Sigmoid colon (tissue), 7 donors: ENCODE data around the gene OVAAL. TPM values are rescaled to one million over a fixed set of nuclear protein-coding genes. Genes with fewer than 3 reads are reported as not detected.
A peak's percentile ranks its signal among the peaks of the same experiment; 100 is the strongest.

Source experiments
- DNase-seq: peaks from one replicate; pipeline ENCODE4 v3.0.0-alpha.2; 2019
- H3K27ac ChIP-seq, 4 donors: fragments of 200-600 bp; sonication (generic); one replicate each; pipeline ENCODE4 v1.5.1; 2016 to 2019; ENCODE audit warnings: mild to moderate bottlenecking in 1 of 4
- H3K27me3 ChIP-seq, 3 donors: fragments of 200-600 bp; sonication (generic); one replicate each; pipeline ENCODE4 v1.5.1; 2019; ENCODE audit warnings: mild to moderate bottlenecking in 1 of 3
- H3K36me3 ChIP-seq, 4 donors: fragments of 200-600 bp; sonication (generic); one replicate each; pipeline ENCODE4 v1.5.1; 2016 to 2019
- H3K4me1 ChIP-seq, 4 donors: fragments of 200-600 bp; sonication (generic); one replicate each; pipeline ENCODE4 v1.5.1; 2017 to 2019
- H3K4me3 ChIP-seq, 4 donors: fragments of 200-600 bp; sonication (generic); one replicate each; pipeline ENCODE4 v1.5.1; 2017 to 2019; ENCODE audit warnings: mild to moderate bottlenecking in 2 of 4, moderate library complexity in 1 of 4
- H3K9me3 ChIP-seq, 4 donors: fragments of 200-600 bp in 3 of 4; sonication (generic) in 3 of 4; one replicate each; pipeline versions ENCODE4 v1.5.1 to v1.6.1; 2013 to 2019
- EP300 ChIP-seq, 4 donors: sonication (generic); formaldehyde crosslinking; IDR thresholded peaks; one replicate each; pipeline ENCODE4 v1.6.1; 2017; ENCODE audit warnings: antibody characterized with exemption in 4 of 4
- POLR2A ChIP-seq, 2 donors: fragments of 450-650 bp; IDR thresholded peaks; one replicate each; pipeline ENCODE4 v1.6.1; 2016; ENCODE audit warnings: antibody characterized with exemption in 2 of 2, mild to moderate bottlenecking in 2 of 2, moderate library complexity in 2 of 2
- POLR2AphosphoS5 ChIP-seq, 4 donors: sonication (generic); formaldehyde crosslinking; IDR thresholded peaks; one replicate each; pipeline ENCODE4 v1.6.1; 2017; ENCODE audit warnings: antibody characterized with exemption in 4 of 4
- WGBS, 2 donors: extraction: QIAGEN DNeasy Blood & Tissue Kit; methylation state at CpG; one replicate each; pipeline ENCODE4 v1.1.7; 2013; 5-methylcytosine and 5-hydroxymethylcytosine counted together
- intact Hi-C: fragments of 100-400 bp; cut with DNase I; formaldehyde crosslinking; loops from one replicate; pipeline ENCODE4 v1.15.1; 2023
- polyA plus RNA-seq, 3 donors: library from polyadenylated mRNA; stranded (reverse); fragments of 200-250 nt; gene quantifications; one replicate each; pipeline ENCODE4 v1.2.3, GENCODE V29; 2013
- total RNA-seq, 4 donors: library from RNA; depleted of rRNA; stranded (reverse); fragments of >200 nt; gene quantifications; one replicate each; pipeline ENCODE4 v1.1.0, GENCODE V29; 2016
- TF ChIP-seq, protein P1 (sequence below), 4 experiments: fragments of 450-650 bp in 3 of 4; fragments of 200-600 bp in 1 of 4; IDR thresholded peaks; one replicate each; pipeline ENCODE4 v1.5.1; 2016 to 2019; ENCODE audit warnings: antibody characterized with exemption in 4 of 4, mild to moderate bottlenecking in 3 of 4, moderate library complexity in 2 of 4
- donor health status: healthy with polysubstance abuse.
- donor health status: Bipolar disorder and iron deficiency.
- donor health status: healthy.

Gene OVAAL
- total and polyA plus RNA-seq, 7 donors: not detected

DNA sequence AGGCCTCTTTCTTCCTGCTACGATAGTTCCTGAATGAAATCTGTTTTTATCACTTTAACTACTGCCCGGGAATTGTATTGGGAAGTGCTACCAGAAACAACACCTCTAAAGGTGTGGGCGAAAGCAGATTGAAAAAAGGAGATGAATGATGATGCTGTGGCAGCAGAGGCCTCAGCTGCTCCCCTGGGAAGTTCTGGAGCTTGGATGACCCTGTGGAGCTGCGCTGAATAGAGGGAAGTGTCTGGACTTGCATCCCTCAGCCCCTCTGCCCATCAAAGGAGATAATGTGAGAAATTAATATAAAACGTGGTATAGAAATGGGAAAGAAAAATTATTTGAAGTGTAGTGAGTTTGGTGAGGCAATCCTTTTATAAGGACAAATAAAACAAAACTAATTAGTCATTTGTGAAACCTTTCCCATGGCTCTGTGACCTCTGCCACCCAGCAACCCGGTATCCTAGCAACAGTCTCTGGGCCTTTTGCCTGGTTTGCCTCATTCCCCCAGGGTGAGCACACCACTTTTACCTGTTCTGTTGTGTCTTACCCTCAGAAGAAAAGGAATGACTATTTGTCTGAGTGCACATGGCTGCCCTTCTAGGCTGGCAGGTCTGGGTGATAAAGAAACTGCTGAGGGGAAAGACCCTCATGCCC is 21.3 kb downstream of the OVAAL start:
- intact Hi-C loops: no loop called here
- Histone ChIP-seq H3K4me1 (no peaks in the 10 kb centered on the region), H3K36me3 (no peaks in the 10 kb centered on the region), H3K4me3 (no peak overlapping the region), H3K27me3 (no peaks in the 10 kb centered on the region), H3K27ac (no peak overlapping the region), H3K9me3 (no peaks in the 10 kb centered on the region)
- no peak for DNase-seq
- TF ChIP-seq POLR2A (IDR thresholded peaks at IDR 0.05): no peak
- TF ChIP-seq, protein P1, sequence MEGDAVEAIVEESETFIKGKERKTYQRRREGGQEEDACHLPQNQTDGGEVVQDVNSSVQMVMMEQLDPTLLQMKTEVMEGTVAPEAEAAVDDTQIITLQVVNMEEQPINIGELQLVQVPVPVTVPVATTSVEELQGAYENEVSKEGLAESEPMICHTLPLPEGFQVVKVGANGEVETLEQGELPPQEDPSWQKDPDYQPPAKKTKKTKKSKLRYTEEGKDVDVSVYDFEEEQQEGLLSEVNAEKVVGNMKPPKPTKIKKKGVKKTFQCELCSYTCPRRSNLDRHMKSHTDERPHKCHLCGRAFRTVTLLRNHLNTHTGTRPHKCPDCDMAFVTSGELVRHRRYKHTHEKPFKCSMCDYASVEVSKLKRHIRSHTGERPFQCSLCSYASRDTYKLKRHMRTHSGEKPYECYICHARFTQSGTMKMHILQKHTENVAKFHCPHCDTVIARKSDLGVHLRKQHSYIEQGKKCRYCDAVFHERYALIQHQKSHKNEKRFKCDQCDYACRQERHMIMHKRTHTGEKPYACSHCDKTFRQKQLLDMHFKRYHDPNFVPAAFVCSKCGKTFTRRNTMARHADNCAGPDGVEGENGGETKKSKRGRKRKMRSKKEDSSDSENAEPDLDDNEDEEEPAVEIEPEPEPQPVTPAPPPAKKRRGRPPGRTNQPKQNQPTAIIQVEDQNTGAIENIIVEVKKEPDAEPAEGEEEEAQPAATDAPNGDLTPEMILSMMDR (IDR thresholded peaks at IDR 0.05): no peak
- TF ChIP-seq POLR2AphosphoS5 (IDR thresholded peaks at IDR 0.05): no peak
- TF ChIP-seq EP300 (IDR thresholded peaks at IDR 0.05): no peak
- 64 to 79% methylated on average over 6 of the region's 6 CpGs for WGBS, 2 donors

DNA sequence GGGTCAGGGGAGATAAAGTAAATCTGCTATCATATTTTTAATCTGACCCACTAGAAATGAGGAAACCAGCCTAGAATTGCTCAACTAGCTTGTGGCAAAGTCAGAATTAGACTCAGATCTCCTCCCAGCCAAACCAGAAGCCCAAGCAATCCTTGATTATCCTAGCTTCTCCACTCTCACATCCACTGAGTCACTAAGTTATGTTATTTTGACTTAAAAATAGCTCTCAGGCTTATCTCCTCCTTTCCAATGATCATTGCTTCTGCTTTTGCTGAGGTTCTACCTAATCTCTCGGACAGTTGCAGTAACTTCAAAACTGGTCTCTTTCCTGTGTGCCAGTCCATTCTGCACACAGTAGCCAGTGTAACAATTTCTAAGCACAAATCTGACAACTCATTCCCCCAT is 22.9 kb downstream of the OVAAL start:
- Histone ChIP-seq H3K4me1 (no peaks in the 10 kb centered on the region), H3K36me3 (no peaks in the 10 kb centered on the region), H3K27me3 (no peaks in the 10 kb centered on the region), H3K4me3 (no peak overlapping the region), H3K27ac (no peak overlapping the region), H3K9me3 (no peaks in the 10 kb centered on the region)
- intact Hi-C loops: no loop called here
- WGBS, 2 donors: 91 to 95% methylated on average over 1 of the region's 1 CpG
- TF ChIP-seq, protein P1 (IDR thresholded peaks at IDR 0.05): no peak
- TF ChIP-seq POLR2AphosphoS5 (IDR thresholded peaks at IDR 0.05) (no peak), EP300 (IDR thresholded peaks at IDR 0.05) (no peak), POLR2A (IDR thresholded peaks at IDR 0.05) (no peak)
- DNase-seq: no peak

DNA sequence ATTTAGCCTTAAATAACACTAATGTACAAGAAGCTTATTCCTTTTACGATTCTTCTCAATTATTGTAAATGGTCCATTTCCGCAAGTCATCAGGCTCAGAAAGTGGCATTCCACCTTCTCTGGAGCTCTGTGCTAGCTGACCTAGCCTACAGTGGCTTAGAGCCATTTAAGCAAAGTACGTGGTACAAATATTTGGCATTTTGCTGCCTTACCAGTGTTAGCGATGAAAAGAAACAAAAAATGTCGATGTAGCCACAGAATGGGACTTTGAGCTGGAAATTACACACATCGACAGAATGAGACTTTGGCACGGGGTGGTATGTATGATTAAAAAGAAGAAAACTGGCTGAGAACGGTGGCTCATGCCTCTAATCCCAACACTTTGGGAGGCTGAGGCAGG is 26.1 kb downstream of the OVAAL start:
- intact Hi-C loops: no loop called here
- 94% methylated on average over 8 of the region's 8 CpGs for WGBS, 2 donors
- Histone ChIP-seq H3K36me3 (no peaks in the 10 kb centered on the region), H3K27ac (no peak overlapping the region), H3K27me3 (no peaks in the 10 kb centered on the region), H3K9me3 (no peaks in the 10 kb centered on the region), H3K4me3 (no peak overlapping the region), H3K4me1 (no peaks in the 10 kb centered on the region)
- DNase-seq: no peak
- TF ChIP-seq EP300 (IDR thresholded peaks at IDR 0.05) (no peak), POLR2A (IDR thresholded peaks at IDR 0.05) (no peak), POLR2AphosphoS5 (IDR thresholded peaks at IDR 0.05) (no peak)
- TF ChIP-seq, protein P1 (IDR thresholded peaks at IDR 0.05): no peak

DNA sequence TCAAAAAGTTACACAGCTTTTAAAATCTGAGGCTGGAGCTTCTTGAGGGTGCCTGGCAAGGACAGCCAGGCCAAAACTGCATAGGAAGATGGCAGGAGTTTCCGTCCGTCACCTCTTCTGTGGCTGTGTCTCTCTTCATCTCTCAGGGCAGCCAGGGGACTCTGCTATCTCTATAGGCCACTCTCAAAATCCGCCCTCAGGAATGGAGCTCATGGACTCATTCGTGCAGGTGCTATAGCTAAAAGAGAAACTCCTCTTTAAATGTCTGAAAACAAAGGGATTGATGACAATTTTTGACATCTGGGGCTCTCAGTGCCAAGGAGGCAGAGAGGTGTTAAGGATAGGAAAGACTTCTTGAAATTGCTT is 27.2 kb downstream of the OVAAL start:
- Histone ChIP-seq H3K27me3 (no peaks in the 10 kb centered on the region), H3K9me3 (no peaks in the 10 kb centered on the region), H3K36me3 (no peaks in the 10 kb centered on the region), H3K4me3 (no peak overlapping the region), H3K27ac (peak overlapping the region in 1 of 4 donors; percentile 39), H3K4me1 (no peaks in the 10 kb centered on the region)
- intact Hi-C loops: no loop called here
- WGBS, 2 donors: 88 to 91% methylated on average over 4 of the region's 4 CpGs
- TF ChIP-seq EP300 (IDR thresholded peaks at IDR 0.05) (no peak), POLR2A (IDR thresholded peaks at IDR 0.05) (no peak), POLR2AphosphoS5 (IDR thresholded peaks at IDR 0.05) (no peak)
- TF ChIP-seq, protein P1 (IDR thresholded peaks at IDR 0.05): no peak
- DNase-seq: no peak

DNA sequence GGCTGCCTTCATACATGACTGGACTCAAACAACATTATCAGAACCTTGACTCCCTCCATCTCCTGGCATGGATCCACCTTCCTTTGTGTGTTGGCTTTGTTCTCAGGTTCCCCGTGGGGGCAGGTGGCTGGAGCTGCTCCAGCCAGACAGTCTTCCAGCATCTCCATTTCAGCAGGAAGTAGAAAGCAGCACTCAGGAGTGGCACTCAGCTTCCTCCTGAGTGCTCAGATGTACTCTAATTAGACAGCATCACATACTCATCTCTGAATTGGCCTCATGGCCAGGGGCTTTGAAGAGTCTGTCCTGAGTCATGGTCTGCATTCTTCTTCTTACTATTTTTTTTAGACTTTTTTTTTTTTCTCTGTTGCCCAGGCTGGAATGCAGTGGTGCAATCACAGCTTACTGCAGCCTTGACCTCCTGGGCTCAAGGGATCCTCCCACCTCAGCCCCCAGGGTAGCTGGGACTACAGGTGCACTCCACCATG is 27.9 kb downstream of the OVAAL start:
- no peaks in the 10 kb centered on the region for H3K9me3 ChIP-seq
- no peak for TF ChIP-seq POLR2AphosphoS5 (IDR thresholded peaks at IDR 0.05)
- TF ChIP-seq POLR2A (IDR thresholded peaks at IDR 0.05): no peak
- no peak for TF ChIP-seq EP300 (IDR thresholded peaks at IDR 0.05)
- TF ChIP-seq, protein P1 (IDR thresholded peaks at IDR 0.05): no peak
- intact Hi-C loops: no loop called here
- H3K27me3 ChIP-seq: no peaks in the 10 kb centered on the region
- no peak overlapping the region for H3K4me3 ChIP-seq
- WGBS, 2 donors: 12 to 40% methylated on average over 1 of the region's 1 CpG
- H3K4me1 ChIP-seq: no peaks in the 10 kb centered on the region
- H3K27ac ChIP-seq: no peak overlapping the region
- no peaks in the 10 kb centered on the region for H3K36me3 ChIP-seq
- DNase-seq: no peak
